Measurements from ENCODE around the gene AFAP1L1. TPM values are rescaled to one million over a fixed set of nuclear protein-coding genes. Genes with fewer than 3 reads are reported as not detected.

Gene AFAP1L1
- total and polyA plus RNA-seq, 2 of the 13 experiments (the other 11 are each of a cell fraction or from before 2014, with no cell fraction given) = 0.38 to 1.0 TPM

DNA sequence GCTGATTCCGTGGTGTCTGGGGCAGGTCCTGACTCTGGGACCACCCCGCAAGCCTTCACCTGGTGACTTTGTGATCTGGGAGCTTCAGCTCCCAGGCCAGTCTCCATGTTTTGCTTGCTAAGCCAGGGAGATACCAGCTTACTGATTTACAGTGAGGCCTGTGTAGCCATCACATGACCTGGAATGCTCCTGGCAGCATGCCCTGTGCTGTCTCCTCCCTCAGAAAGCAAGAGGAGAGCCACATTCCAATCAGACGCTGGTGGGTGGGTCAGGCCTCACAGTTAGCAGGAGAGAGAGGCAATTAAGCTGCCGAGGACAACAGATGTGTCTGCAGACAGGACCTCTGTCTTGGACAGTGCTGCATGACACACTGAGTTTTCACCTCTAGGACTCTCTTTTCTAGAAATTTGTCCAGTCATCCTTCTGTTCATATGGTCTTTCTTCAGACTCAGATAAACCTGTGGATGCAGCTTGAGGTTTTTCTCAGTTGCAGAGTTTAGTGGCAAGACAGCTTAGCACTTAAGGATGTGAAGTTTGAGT, 49.2 kb downstream of the AFAP1L1 start (continued):
- TF ChIP-seq, protein P1, sequence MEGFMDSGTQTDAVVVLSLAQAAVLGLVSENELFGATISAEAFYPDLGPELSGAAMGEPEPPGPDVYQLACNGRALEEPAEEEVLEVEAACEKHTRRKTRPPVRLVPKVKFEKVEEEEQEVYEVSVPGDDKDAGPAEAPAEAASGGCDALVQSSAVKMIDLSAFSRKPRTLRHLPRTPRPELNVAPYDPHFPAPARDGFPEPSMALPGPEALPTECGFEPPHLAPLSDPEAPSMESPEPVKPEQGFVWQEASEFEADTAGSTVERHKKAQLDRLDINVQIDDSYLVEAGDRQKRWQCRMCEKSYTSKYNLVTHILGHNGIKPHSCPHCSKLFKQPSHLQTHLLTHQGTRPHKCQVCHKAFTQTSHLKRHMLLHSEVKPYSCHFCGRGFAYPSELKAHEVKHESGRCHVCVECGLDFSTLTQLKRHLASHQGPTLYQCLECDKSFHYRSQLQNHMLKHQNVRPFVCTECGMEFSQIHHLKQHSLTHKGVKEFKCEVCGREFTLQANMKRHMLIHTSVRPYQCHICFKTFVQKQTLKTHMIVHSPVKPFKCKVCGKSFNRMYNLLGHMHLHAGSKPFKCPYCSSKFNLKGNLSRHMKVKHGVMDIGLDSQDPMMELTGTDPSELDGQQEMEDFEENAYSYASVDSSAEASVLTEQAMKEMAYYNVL (CRISPR knock-in tag; IDR thresholded peaks at IDR 0.05; ENCODE audit: borderline replicate concordance) = 0 out of 2 replicates have a peak, but pooled peaks have one; percentile 28
- no peak for TF ChIP-seq EZH2 (conservative IDR thresholded peaks at IDR 0.05; ENCODE audit: low read depth, low read length)
- TF ChIP-seq SYNCRIP (IDR thresholded peaks at IDR 0.05; ENCODE audit: insufficient read depth, low read depth, low read length) = no peak
- TF ChIP-seq, protein P2, sequence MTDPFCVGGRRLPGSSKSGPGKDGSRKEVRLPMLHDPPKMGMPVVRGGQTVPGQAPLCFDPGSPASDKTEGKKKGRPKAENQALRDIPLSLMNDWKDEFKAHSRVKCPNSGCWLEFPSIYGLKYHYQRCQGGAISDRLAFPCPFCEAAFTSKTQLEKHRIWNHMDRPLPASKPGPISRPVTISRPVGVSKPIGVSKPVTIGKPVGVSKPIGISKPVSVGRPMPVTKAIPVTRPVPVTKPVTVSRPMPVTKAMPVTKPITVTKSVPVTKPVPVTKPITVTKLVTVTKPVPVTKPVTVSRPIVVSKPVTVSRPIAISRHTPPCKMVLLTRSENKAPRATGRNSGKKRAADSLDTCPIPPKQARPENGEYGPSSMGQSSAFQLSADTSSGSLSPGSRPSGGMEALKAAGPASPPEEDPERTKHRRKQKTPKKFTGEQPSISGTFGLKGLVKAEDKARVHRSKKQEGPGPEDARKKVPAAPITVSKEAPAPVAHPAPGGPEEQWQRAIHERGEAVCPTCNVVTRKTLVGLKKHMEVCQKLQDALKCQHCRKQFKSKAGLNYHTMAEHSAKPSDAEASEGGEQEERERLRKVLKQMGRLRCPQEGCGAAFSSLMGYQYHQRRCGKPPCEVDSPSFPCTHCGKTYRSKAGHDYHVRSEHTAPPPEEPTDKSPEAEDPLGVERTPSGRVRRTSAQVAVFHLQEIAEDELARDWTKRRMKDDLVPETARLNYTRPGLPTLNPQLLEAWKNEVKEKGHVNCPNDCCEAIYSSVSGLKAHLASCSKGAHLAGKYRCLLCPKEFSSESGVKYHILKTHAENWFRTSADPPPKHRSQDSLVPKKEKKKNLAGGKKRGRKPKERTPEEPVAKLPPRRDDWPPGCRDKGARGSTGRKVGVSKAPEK (CRISPR knock-in tag; IDR thresholded peaks at IDR 0.05; ENCODE audit: borderline replicate concordance) = no peak
- no peak for TF ChIP-seq ZNF660 (CRISPR knock-in tag; IDR thresholded peaks at IDR 0.05; ENCODE audit: borderline replicate concordance, low read depth)
- no peak for TF ChIP-seq FOXM1 (CRISPR knock-in tag; IDR thresholded peaks at IDR 0.05)
- TF ChIP-seq ZNF550 (CRISPR knock-in tag; IDR thresholded peaks at IDR 0.05; ENCODE audit: borderline replicate concordance) = no peak
- TF ChIP-seq ZNF34 (CRISPR knock-in tag; IDR thresholded peaks at IDR 0.05; ENCODE audit: borderline replicate concordance) = no peak
- TF ChIP-seq, protein P3, sequence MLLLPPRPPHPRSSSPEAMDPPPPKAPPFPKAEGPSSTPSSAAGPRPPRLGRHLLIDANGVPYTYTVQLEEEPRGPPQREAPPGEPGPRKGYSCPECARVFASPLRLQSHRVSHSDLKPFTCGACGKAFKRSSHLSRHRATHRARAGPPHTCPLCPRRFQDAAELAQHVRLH (CRISPR knock-in tag; IDR thresholded peaks at IDR 0.05; ENCODE audit: borderline replicate concordance, low read depth) = peak; percentile 50; the same call in 1 of the 2 replicates
- TF ChIP-seq NFIB (CRISPR knock-in tag; IDR thresholded peaks at IDR 0.05; ENCODE audit: borderline replicate concordance) = no peak
- TF ChIP-seq, protein P4, sequence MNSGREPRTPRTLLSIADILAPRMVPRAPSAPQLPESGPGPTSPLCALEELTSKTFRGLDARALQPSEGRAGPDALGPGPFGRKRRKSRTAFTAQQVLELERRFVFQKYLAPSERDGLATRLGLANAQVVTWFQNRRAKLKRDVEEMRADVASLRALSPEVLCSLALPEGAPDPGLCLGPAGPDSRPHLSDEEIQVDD (CRISPR knock-in tag; IDR thresholded peaks at IDR 0.05; ENCODE audit: borderline replicate concordance) = no peak
- TF ChIP-seq KAT8 (CRISPR knock-in tag; IDR thresholded peaks at IDR 0.05) = peak; percentile 69; the same call in 1 of the 2 replicates
- TF ChIP-seq ZNF747 (CRISPR knock-in tag; IDR thresholded peaks at IDR 0.05; ENCODE audit: borderline replicate concordance) = no peak
- TF ChIP-seq MIER3 (CRISPR knock-in tag; IDR thresholded peaks at IDR 0.05; ENCODE audit: borderline replicate concordance) = no peak
- TF ChIP-seq CAMTA2 (CRISPR knock-in tag; IDR thresholded peaks at IDR 0.05; ENCODE audit: borderline replicate concordance) = 0 out of 2 replicates have a peak, but pooled peaks have one; percentile 56
- peak; percentile 23; the same call in 1 of the 2 replicates for TF ChIP-seq FOSL2 (CRISPR knock-in tag; IDR thresholded peaks at IDR 0.05)
- no peak for TF ChIP-seq SCMH1 (CRISPR knock-in tag; IDR thresholded peaks at IDR 0.05; ENCODE audit: borderline replicate concordance)
- peak; percentile 81 for TF ChIP-seq ZFY (CRISPR knock-in tag; IDR thresholded peaks at IDR 0.05)
- TF ChIP-seq ZNF530 (CRISPR knock-in tag; IDR thresholded peaks at IDR 0.05; ENCODE audit: low read depth) = no peak
- TF ChIP-seq ATRX (CRISPR knock-in tag; IDR thresholded peaks at IDR 0.05; ENCODE audit: borderline replicate concordance) = no peak
- TF ChIP-seq, protein P5, sequence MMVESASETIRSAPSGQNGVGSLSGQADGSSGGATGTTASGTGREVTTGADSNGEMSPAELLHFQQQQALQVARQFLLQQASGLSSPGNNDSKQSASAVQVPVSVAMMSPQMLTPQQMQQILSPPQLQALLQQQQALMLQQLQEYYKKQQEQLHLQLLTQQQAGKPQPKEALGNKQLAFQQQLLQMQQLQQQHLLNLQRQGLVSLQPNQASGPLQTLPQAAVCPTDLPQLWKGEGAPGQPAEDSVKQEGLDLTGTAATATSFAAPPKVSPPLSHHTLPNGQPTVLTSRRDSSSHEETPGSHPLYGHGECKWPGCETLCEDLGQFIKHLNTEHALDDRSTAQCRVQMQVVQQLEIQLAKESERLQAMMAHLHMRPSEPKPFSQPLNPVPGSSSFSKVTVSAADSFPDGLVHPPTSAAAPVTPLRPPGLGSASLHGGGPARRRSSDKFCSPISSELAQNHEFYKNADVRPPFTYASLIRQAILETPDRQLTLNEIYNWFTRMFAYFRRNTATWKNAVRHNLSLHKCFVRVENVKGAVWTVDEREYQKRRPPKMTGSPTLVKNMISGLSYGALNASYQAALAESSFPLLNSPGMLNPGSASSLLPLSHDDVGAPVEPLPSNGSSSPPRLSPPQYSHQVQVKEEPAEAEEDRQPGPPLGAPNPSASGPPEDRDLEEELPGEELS (CRISPR knock-in tag; IDR thresholded peaks at IDR 0.05) = peak; percentile 53
- peak; percentile 11; the same call in 1 of the 2 replicates for TF ChIP-seq MAFF (IDR thresholded peaks at IDR 0.05; ENCODE audit: low read depth, low read length)
- TF ChIP-seq AKAP8 (CRISPR knock-in tag; IDR thresholded peaks at IDR 0.05) = no peak

Measured in HepG2 (cell line).